K562 (cell line): ENCODE data around the gene VWA7. TPM values are rescaled to one million over a fixed set of nuclear protein-coding genes. Genes with fewer than 3 reads are reported as not detected.

Experiments
- ARID2 ChIP-seq: fragments of 450-650 bp; IDR thresholded peaks from 2 replicates; pipeline ENCODE4 v1.6.1; 2017; ENCODE audit warnings: antibody characterized with exemption, mild to moderate bottlenecking
- ATF4 ChIP-seq: fragments of 450-650 bp; formaldehyde crosslinking; IDR thresholded peaks from 2 replicates; pipeline ENCODE4 v1.4.0; 2022; ENCODE audit warnings: mild to moderate bottlenecking, moderate library complexity
- CEBPZ ChIP-seq: fragments of 150-350 bp; IDR thresholded peaks from 2 replicates; pipeline ENCODE4 v1.6.1; 2014; ENCODE audit warnings: low read depth, mild to moderate bottlenecking, low read length, borderline replicate concordance
- CREB3 ChIP-seq: fragments of 450-650 bp; conservative IDR thresholded peaks from 2 replicates; pipeline ENCODE4 v1.6.1; 2016; ENCODE audit warnings: missing genetic modification characterization, low read depth, mild to moderate bottlenecking, missing compliant biosample characterization, moderate library complexity
- DACH1 ChIP-seq: fragments of 450-650 bp; IDR thresholded peaks from 2 replicates; pipeline ENCODE4 v1.6.1; 2018; ENCODE audit not compliant: partially characterized antibody
- DMBX1 ChIP-seq: fragments of 250-450 bp; sonication (Bioruptor Pico); IDR thresholded peaks from 2 replicates; pipeline ENCODE4 v1.8.0; 2022; ENCODE audit warnings: inconsistent platforms, mild to moderate bottlenecking, moderate library complexity, borderline replicate concordance
- ELF2 ChIP-seq: fragments of 250-450 bp; sonication (Bioruptor Pico); IDR thresholded peaks from 2 replicates; pipeline ENCODE4 v1.5.0; 2021; ENCODE audit warnings: mild to moderate bottlenecking
- THRB ChIP-seq: fragments of 450-650 bp; formaldehyde crosslinking; conservative IDR thresholded peaks from 2 replicates; pipeline ENCODE4 v1.4.0; 2022; ENCODE audit warnings: mild to moderate bottlenecking, missing genetic modification characterization
- TOE1 ChIP-seq, 2 experiments: fragments of 450-650 bp in 1 of 2; sonication (generic) in 1 of 2; formaldehyde crosslinking in 1 of 2; IDR thresholded peaks; 2 replicates each; pipeline versions ENCODE4 v1.7.1 to v1.8.0; 2016 to 2022; ENCODE audit warnings: borderline replicate concordance in 2 of 2, mild to moderate bottlenecking in 2 of 2, antibody characterized with exemption in 1 of 2, inconsistent platforms in 1 of 2, low read depth in 1 of 2, missing genetic modification reagents in 1 of 2, moderate library complexity in 1 of 2
- TRIM24 ChIP-seq, 2 experiments: fragments of 450-650 bp; IDR thresholded peaks; 2 replicates each; pipeline ENCODE4 v1.6.1; 2016
- ZSCAN32 ChIP-seq: fragments of 450-650 bp; formaldehyde crosslinking; IDR thresholded peaks from 2 replicates; pipeline ENCODE4 v1.4.0; 2020; ENCODE audit warnings: mild to moderate bottlenecking, moderate library complexity
- polyA plus RNA-seq, 8 experiments: library from polyadenylated mRNA; depleted of rRNA in 4 of 8; stranded (reverse) in 5 of 8; unstranded in 3 of 8; fragments of >200 nt; fragmentation: Nextera tagmentation in 2 of 8; fragmentation: Illumina TruSeq in 1 of 8; extraction: Ambion mirVana in 2 of 8; extraction: Trizol in 1 of 8; gene quantifications; 2 replicates each; pipeline versions ENCODE4 v1.2.1 to v1.2.3, GENCODE V29; 2011 to 2014; ENCODE audit warnings: inconsistent platforms in 1 of 8, missing spikeins in 1 of 8
- total RNA-seq, 7 experiments: library from RNA; depleted of rRNA in 6 of 7; stranded (reverse); fragments of >200 nt in 6 of 7; fragmentation: Illumina TruSeq in 2 of 7; extraction: Trizol in 2 of 7; gene quantifications; 2 replicates each; pipeline versions ENCODE4 v1.2.1 to v1.2.3, GENCODE V29; 2011 to 2021; ENCODE audit warnings: low replicate concordance in 1 of 7

The VWA7 gene
- total and polyA plus RNA-seq, 9 of the 15 experiments (the other 6 are each of a cell fraction or from before 2014, with no cell fraction given) = 0.18 to 2.9 (median 0.95) TPM

GRCh38 chr6:31737315-31737990 is 39.7 kb downstream of the VWA7 start (continued):
- TF ChIP-seq ARID2 (peak; percentile 77), DMBX1 (CRISPR knock-in tag) (peak; percentile 75), CEBPZ (no peak), TOE1 (IDR thresholded peaks at IDR 0.05; ENCODE audit: borderline replicate concordance) (no peak), TOE1 (CRISPR knock-in tag; IDR thresholded peaks at IDR 0.05; ENCODE audit: borderline replicate concordance, low read depth) (0 out of 2 replicates have a peak, but pooled peaks have one; percentile 51), ZSCAN32 (CRISPR knock-in tag) (peak; percentile 10; the same call in 1 of the 2 replicates), ATF4 (CRISPR knock-in tag) (peak; percentile 45; the same call in 1 of the 2 replicates), TRIM24 (IDR thresholded peaks at IDR 0.05) (peak in 1 of 2 experiments; percentile 47; a peak in 1 of 4 replicates), CREB3 (tag) (no peak), ELF2 (CRISPR knock-in tag) (peak; percentile 75), THRB (peak; percentile 43; the same call in 1 of the 2 replicates), DACH1 (no peak)
